Measurements from ENCODE around the gene SSBP2.

SSBP2 gene

GRCh38 chr5:81383867-81384266, 367.0 kb downstream of the SSBP2 start:
- TF ChIP-seq, protein P1, sequence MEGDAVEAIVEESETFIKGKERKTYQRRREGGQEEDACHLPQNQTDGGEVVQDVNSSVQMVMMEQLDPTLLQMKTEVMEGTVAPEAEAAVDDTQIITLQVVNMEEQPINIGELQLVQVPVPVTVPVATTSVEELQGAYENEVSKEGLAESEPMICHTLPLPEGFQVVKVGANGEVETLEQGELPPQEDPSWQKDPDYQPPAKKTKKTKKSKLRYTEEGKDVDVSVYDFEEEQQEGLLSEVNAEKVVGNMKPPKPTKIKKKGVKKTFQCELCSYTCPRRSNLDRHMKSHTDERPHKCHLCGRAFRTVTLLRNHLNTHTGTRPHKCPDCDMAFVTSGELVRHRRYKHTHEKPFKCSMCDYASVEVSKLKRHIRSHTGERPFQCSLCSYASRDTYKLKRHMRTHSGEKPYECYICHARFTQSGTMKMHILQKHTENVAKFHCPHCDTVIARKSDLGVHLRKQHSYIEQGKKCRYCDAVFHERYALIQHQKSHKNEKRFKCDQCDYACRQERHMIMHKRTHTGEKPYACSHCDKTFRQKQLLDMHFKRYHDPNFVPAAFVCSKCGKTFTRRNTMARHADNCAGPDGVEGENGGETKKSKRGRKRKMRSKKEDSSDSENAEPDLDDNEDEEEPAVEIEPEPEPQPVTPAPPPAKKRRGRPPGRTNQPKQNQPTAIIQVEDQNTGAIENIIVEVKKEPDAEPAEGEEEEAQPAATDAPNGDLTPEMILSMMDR (conservative IDR thresholded peaks at IDR 0.05; ENCODE audit: low read depth, low read length), result no peak
- DNase-seq (ENCODE audit: low read depth), result no peak
- H3K4me3 ChIP-seq (ENCODE audit: low read length), result no peak overlapping the region

- TF ChIP-seq, protein P1 (conservative IDR thresholded peaks at IDR 0.05; ENCODE audit: low read depth, low read length), result no peak
- no peak overlapping the region for H3K4me3 ChIP-seq (ENCODE audit: low read length)
- no peak for DNase-seq (ENCODE audit: low read depth)
These were observed 379.5 kb downstream of the SSBP2 start for GRCh38 chr5:81371354-81371876.

DNA sequence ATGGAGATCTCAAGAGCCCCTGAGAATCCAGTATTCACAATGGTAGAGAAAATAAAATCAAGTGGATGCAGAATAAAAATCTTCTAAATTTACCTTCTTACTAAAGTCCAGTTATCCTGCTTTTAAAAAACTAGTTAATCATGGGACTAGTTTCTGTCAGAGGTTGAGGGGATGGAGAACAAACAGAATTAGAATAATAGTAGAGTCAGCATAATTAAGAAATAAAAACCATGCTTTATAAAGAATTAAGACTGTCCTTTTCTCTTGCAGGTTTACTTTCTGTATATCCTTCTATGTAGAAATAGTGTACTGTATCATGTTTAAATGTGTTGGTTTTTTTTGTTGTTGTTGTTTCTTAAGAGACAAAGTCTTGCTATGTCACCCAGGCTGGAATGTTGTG, 380.0 kb downstream of the SSBP2 start:
- no peak overlapping the region for H3K4me3 ChIP-seq (ENCODE audit: low read length)
- no peak for DNase-seq (ENCODE audit: low read depth)

GRCh38 chr5:81365541-81365940, 385.4 kb downstream of the SSBP2 start:
- no peak overlapping the region for H3K4me3 ChIP-seq (ENCODE audit: low read length)
- no peak for DNase-seq (ENCODE audit: low read depth)
- TF ChIP-seq, protein P1 (conservative IDR thresholded peaks at IDR 0.05; ENCODE audit: low read depth, low read length), result no peak

More for the DNA sequence above, 380.0 kb downstream of the SSBP2 start:
- TF ChIP-seq, protein P1 (conservative IDR thresholded peaks at IDR 0.05; ENCODE audit: low read depth, low read length), result no peak

GRCh38 chr5:81363093-81363871, 387.6 kb downstream of the SSBP2 start:
- no peak overlapping the region for H3K4me3 ChIP-seq (ENCODE audit: low read length)
- no peak for DNase-seq (ENCODE audit: low read depth)
- TF ChIP-seq, protein P1 (conservative IDR thresholded peaks at IDR 0.05; ENCODE audit: low read depth, low read length), result no peak
